Upper lobe of left lung (tissue), 6 donors: ENCODE data around the gene OGDH. TPM values are rescaled to one million over a fixed set of nuclear protein-coding genes. Genes with fewer than 3 reads are reported as not detected.
"Not testable (repeated sequence)": the region's sequence is repeated elsewhere in the genome, so short reads cannot be mapped to it uniquely, and the experiment has no call there.

Source experiments
- ATAC-seq, 2 donors: fragments of 200-7000 bp; cut with Tn5 transposase; one replicate each; pipeline ENCODE4 v1.9.1; 2022; ENCODE audit warnings: mild to moderate bottlenecking in 2 of 2, moderate library complexity in 2 of 2; ENCODE audit not compliant: low FRiP score in 2 of 2
- DNase-seq, 2 donors: peaks; one replicate each; pipeline ENCODE4 v3.0.0-alpha.2; 2019 to 2020
- H3K27ac ChIP-seq, 4 donors: fragments of 200-600 bp; sonication (generic); one replicate each; pipeline ENCODE4 v1.5.1; 2016 to 2019
- H3K27me3 ChIP-seq, 4 donors: fragments of 200-600 bp; sonication (generic); one replicate each; pipeline ENCODE4 v1.5.1; 2017 to 2019
- H3K36me3 ChIP-seq, 4 donors: fragments of 200-600 bp; sonication (generic); one replicate each; pipeline ENCODE4 v1.5.1; 2016 to 2019
- H3K4me1 ChIP-seq, 4 donors: fragments of 200-600 bp; sonication (generic); one replicate each; pipeline ENCODE4 v1.5.1; 2018 to 2019
- H3K4me3 ChIP-seq, 4 donors: fragments of 200-600 bp; sonication (generic); one replicate each; pipeline ENCODE4 v1.5.1; 2017 to 2019; ENCODE audit warnings: mild to moderate bottlenecking in 2 of 4, moderate library complexity in 1 of 4
- H3K9me3 ChIP-seq, 4 donors: fragments of 200-600 bp; sonication (generic); one replicate each; pipeline ENCODE4 v1.5.1; 2018 to 2019
- EP300 ChIP-seq, 4 donors: sonication (generic); formaldehyde crosslinking; IDR thresholded peaks; one replicate each; pipeline ENCODE4 v1.5.1; 2017; ENCODE audit warnings: antibody characterized with exemption in 4 of 4, control low read depth in 2 of 4
- POLR2A ChIP-seq, 4 donors: fragments of 450-650 bp; IDR thresholded peaks; one replicate each; pipeline ENCODE4 v1.5.1; 2016 to 2017; ENCODE audit warnings: antibody characterized with exemption in 4 of 4, mild to moderate bottlenecking in 2 of 4
- POLR2AphosphoS5 ChIP-seq, 2 donors: sonication (generic); formaldehyde crosslinking; IDR thresholded peaks; one replicate each; pipeline ENCODE4 v1.5.1; 2017; ENCODE audit warnings: antibody characterized with exemption in 2 of 2
- WGBS, 2 donors: methylation state at CpG; one replicate each; pipeline ENCODE4 v1.1.5; 2017 to 2018; 5-methylcytosine and 5-hydroxymethylcytosine counted together
- total RNA-seq, 6 donors: library from RNA; depleted of rRNA in 4 of 6; stranded (reverse); fragments of >200 nt in 4 of 6; gene quantifications; one replicate each; pipeline versions ENCODE4 v1.1.0 to v1.2.1, GENCODE V29; 2016 to 2021
- TF ChIP-seq, protein P1 (sequence below), 6 experiments: fragments of 450-650 bp in 4 of 6; fragments of 200-600 bp in 2 of 6; sonication (generic) in 2 of 6; IDR thresholded peaks; one replicate each; pipeline ENCODE4 v1.5.1; 2016 to 2019; ENCODE audit warnings: antibody characterized with exemption in 6 of 6
- donor health status: DM: no; HTN: no; CAD: no; lungs with moderate emphysema.
- donor health status: DM: no; HTN: yes; CAD: no; lungs with severe emphysema.

The OGDH gene
- total RNA-seq, 6 donors from 2014 or later = 76.1 to 160 (median 134) TPM

DNA sequence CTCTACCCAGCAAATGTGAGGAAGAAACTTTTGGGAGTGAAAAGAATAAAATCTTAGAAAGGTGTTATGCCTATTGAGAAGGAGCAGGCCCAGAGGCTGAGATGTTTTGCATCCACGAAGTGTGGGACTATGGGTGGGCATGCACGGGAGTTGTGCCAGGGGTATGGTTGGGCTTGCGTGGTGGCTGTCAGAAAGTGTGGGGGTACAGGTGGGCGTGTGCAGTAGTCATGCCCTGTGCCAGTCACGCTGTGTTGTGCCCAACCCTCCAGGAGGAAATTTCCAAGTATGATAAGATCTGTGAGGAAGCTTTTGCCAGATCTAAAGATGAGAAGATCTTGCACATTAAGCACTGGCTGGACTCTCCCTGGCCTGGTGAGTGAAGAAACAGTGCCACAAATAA, 89.3 kb downstream of the OGDH start:
- no peak overlapping the region for H3K4me3 ChIP-seq

DNA sequence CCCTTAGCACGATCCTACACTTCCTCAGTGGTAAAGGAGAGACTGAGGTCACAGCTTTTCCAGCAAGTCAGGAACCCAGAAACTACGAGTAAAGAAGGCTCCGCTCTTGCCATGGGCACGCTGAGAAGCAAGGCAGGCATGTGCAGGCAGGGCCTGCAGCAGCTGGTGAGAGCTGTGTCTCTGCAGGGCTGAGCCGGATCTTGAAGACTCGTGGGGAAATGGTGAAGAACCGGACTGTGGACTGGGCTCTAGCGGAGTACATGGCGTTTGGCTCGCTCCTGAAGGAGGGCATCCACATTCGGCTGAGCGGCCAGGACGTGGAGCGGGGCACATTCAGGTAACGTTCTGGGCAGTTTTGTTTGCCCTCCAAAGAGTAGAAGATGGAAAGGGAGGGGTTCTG, 90.3 kb downstream of the OGDH start:
- TF ChIP-seq EP300 (IDR thresholded peaks at IDR 0.05) = no peak
- TF ChIP-seq, protein P1, sequence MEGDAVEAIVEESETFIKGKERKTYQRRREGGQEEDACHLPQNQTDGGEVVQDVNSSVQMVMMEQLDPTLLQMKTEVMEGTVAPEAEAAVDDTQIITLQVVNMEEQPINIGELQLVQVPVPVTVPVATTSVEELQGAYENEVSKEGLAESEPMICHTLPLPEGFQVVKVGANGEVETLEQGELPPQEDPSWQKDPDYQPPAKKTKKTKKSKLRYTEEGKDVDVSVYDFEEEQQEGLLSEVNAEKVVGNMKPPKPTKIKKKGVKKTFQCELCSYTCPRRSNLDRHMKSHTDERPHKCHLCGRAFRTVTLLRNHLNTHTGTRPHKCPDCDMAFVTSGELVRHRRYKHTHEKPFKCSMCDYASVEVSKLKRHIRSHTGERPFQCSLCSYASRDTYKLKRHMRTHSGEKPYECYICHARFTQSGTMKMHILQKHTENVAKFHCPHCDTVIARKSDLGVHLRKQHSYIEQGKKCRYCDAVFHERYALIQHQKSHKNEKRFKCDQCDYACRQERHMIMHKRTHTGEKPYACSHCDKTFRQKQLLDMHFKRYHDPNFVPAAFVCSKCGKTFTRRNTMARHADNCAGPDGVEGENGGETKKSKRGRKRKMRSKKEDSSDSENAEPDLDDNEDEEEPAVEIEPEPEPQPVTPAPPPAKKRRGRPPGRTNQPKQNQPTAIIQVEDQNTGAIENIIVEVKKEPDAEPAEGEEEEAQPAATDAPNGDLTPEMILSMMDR (IDR thresholded peaks at IDR 0.05) = no peak
- Histone ChIP-seq H3K4me1 (no peaks in the 10 kb centered on the region), H3K27me3 (no peaks in the 10 kb centered on the region), H3K4me3 (no peak overlapping the region), H3K27ac (no peak overlapping the region), H3K36me3 (peaks cover 57 to 98% (median 81%) of the 10 kb centered on the region in 4 donors), H3K9me3 (no peaks in the 10 kb centered on the region)
- 95 to 97% methylated on average over 15 of the region's 15 CpGs for whole genome bisulfite sequencing, 2 donors
- ATAC-seq (no peak), DNase-seq (peak in 1 of 2 donors; percentile 40)

More for the DNA sequence above, 89.3 kb downstream of the OGDH start:
- ATAC-seq = no peak
- no peak for DNase-seq
- Histone ChIP-seq H3K4me1 (no peaks in the 10 kb centered on the region), H3K27ac (no peak overlapping the region), H3K36me3 (peaks cover 53 to 96% (median 75%) of the 10 kb centered on the region in 4 donors), H3K9me3 (no peaks in the 10 kb centered on the region), H3K27me3 (no peaks in the 10 kb centered on the region)
- WGBS, 2 donors = 89 to 94% methylated on average over 4 to 5 of the region's 5 CpGs
- TF ChIP-seq POLR2A (IDR thresholded peaks at IDR 0.05) (no peak), POLR2AphosphoS5 (IDR thresholded peaks at IDR 0.05) (no peak), EP300 (IDR thresholded peaks at IDR 0.05) (no peak)
- TF ChIP-seq, protein P1 (IDR thresholded peaks at IDR 0.05) = no peak

DNA sequence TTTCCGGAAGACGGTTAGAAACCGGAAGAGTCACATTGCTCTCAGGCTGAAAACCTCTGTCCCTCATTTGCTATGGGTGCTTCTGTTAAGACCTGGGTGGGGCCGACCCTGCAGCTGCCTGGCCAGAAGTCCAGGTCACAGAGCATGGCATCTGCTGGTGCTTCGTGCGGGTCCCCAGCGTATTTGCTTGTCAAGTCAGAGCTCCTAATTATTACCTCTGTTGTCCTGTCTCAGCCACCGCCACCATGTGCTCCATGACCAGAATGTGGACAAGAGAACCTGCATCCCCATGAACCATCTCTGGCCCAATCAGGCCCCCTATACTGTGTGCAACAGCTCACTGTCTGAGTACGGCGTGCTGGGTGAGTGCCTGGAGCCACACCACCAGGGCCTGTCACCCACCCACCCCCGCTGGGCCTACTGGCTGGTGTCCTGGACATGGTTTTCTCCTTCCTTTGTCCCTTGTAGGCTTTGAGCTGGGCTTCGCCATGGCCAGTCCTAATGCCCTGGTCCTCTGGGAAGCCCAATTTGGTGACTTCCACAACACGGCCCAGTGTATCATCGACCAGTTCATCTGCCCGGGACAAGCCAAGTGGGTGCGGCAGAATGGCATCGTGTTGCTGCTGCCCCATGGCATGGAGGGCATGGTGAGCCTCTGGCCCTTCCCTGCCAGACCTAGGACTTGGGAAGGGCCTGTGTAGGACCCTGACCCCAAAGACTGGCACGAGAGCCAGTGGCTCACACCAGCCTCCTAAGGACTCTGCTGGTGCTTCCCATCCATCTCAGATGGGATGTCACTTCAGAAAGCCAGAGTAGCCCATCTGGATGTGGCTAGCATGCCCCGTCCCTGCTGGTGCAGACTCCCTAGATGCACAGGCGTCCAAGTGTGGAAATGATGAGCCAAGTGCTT, 91.0 kb downstream of the OGDH start:
- H3K27me3 ChIP-seq = no peaks in the 10 kb centered on the region
- ATAC-seq (no peak), DNase-seq (no peak)
- H3K27ac ChIP-seq = no peak overlapping the region
- H3K4me1 ChIP-seq = no peaks in the 10 kb centered on the region
- TF ChIP-seq POLR2A (IDR thresholded peaks at IDR 0.05) = no peak
- TF ChIP-seq, protein P1 (IDR thresholded peaks at IDR 0.05) = no peak
- no peak for TF ChIP-seq POLR2AphosphoS5 (IDR thresholded peaks at IDR 0.05)
- TF ChIP-seq EP300 (IDR thresholded peaks at IDR 0.05) = no peak
- 94 to 97% methylated on average over 19 to 20 of the region's 20 CpGs for whole genome bisulfite sequencing, 2 donors
- H3K36me3 ChIP-seq = peaks cover 57 to 98% (median 83%) of the 10 kb centered on the region in 4 donors
- no peaks in the 10 kb centered on the region for H3K9me3 ChIP-seq
- H3K4me3 ChIP-seq = no peak overlapping the region

DNA sequence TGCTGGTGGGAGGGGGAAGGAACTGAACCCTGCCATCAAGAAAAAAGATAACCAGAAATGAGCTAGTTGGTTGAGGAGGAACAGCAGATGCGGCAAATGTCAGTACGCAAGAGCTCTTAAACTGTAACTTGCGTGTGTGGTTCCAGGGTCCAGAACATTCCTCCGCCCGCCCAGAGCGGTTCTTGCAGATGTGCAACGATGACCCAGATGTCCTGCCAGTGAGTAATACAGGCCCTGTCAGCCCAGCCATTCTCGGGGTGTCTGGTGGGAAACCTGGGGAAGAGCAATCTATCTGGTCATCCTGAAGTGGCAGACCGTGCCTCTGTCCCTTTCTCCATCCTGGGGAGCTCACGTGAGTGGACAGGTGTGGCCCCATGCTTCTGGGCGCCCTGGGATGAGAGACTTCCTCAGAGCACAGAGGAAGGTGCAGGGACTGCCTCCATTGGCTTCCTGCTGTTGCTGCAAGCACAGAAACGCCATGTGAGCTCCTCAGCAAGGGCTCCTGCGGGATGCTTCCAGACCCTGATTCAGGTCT, 91.7 kb downstream of the OGDH start:
- 97 to 99% methylated on average over 9 to 13 of the region's 13 CpGs for WGBS, 2 donors
- Histone ChIP-seq H3K27me3 (no peaks in the 10 kb centered on the region), H3K4me1 (no peaks in the 10 kb centered on the region), H3K9me3 (no peaks in the 10 kb centered on the region), H3K36me3 (peaks cover 57 to 100% (median 85%) of the 10 kb centered on the region in 4 donors), H3K4me3 (no peak overlapping the region), H3K27ac (no peak overlapping the region)
- ATAC-seq (no peak), DNase-seq (no peak)
- TF ChIP-seq EP300 (IDR thresholded peaks at IDR 0.05) (no peak), POLR2AphosphoS5 (IDR thresholded peaks at IDR 0.05) (no peak), POLR2A (IDR thresholded peaks at IDR 0.05) (no peak)
- TF ChIP-seq, protein P1 (IDR thresholded peaks at IDR 0.05) = no peak

DNA sequence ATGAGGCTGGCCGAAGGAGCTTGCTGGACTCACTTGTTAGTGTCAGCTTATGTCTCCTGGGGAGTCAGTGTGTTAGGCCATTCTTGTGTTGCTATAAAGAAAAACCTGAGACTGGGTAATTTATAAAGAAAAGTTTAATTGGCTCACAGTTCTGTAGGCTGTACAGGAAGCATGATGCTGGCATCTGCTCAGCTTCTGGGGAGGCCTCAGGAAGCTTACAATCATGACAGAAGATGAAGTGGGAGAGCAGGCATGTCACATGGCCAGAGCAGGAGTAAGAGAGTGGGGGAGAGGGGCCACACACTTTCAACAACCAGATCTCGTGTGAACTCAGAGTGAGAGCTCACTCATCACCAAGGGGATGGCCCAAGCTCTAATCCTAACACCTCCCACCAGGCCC, 93.2 kb downstream of the OGDH start:
- not testable (repeated sequence) for H3K9me3 ChIP-seq, H3K4me3 ChIP-seq, H3K27me3 ChIP-seq, ATAC-seq, DNase-seq, H3K4me1 ChIP-seq, H3K27ac ChIP-seq
- 94% methylated on average over 2 of the region's 2 CpGs for WGBS, 2 donors
- peaks cover 50 to 86% (median 78%) of the 10 kb centered on the region in 4 donors for H3K36me3 ChIP-seq
